Activated T-helper 9 cell treated with anti-CD3 and anti-CD28 coated beads, Interleukin-2, amount 50 U/mL, for 16 hours (primary cell): ENCODE data around the gene PADI6.
"Not testable (repeated sequence)": the region's sequence is repeated elsewhere in the genome, so short reads cannot be mapped to it uniquely, and the experiment has no call there.

Experiments used
- DNase-seq: peaks from one replicate; pipeline ENCODE4 v3.0.0-alpha.2; 2020; ENCODE audit warnings: low read depth

PADI6 gene

GRCh38 chr1:17371896-17372295 is at the start of gene PADI6:
Gene PADI6, plus strand, starts transcription at chr1:17372196. Its CDS starts 50 bp downstream, at chr1:17372246.
- DNase-seq, result no peak

- DNase-seq, result no peak
Observed at GRCh38 chr1:17328855-17329254, 43.1 kb upstream of the PADI6 start.

GRCh38 chr1:17329610-17330009 is 42.4 kb upstream of the PADI6 start:
- DNase-seq, result no peak

GRCh38 chr1:17330856-17331255 is 41.1 kb upstream of the PADI6 start:
- DNase-seq, result no peak

GRCh38 chr1:17333081-17333480 is 38.9 kb upstream of the PADI6 start:
- DNase-seq, result no peak

GRCh38 chr1:17335821-17336710 is 35.9 kb upstream of the PADI6 start:
- peak; percentile 31 for DNase-seq

- no peak for DNase-seq
Observed at GRCh38 chr1:17338706-17339493, 33.1 kb upstream of the PADI6 start.

GRCh38 chr1:17339521-17339920 is 32.5 kb upstream of the PADI6 start:
- no peak for DNase-seq

- DNase-seq, result no peak
Observed at GRCh38 chr1:17340358-17340757, 31.6 kb upstream of the PADI6 start.

GRCh38 chr1:17342014-17342441 is 30.0 kb upstream of the PADI6 start:
- no peak for DNase-seq

GRCh38 chr1:17345506-17345905 is 26.5 kb upstream of the PADI6 start:
- not testable (repeated sequence) for DNase-seq

GRCh38 chr1:17346046-17346789 is 25.8 kb upstream of the PADI6 start:
- no peak for DNase-seq

- no peak for DNase-seq
Observed at GRCh38 chr1:17347769-17348592, 24.0 kb upstream of the PADI6 start.

- DNase-seq, result no peak
Observed at GRCh38 chr1:17348593-17349234, 23.3 kb upstream of the PADI6 start.

GRCh38 chr1:17350083-17350482 is 21.9 kb upstream of the PADI6 start:
- DNase-seq, result no peak

- DNase-seq, result no peak
Observed at GRCh38 chr1:17350928-17351446, 21.0 kb upstream of the PADI6 start.

GRCh38 chr1:17351598-17352324 is 20.2 kb upstream of the PADI6 start:
- no peak for DNase-seq

GRCh38 chr1:17352419-17352909 is 19.5 kb upstream of the PADI6 start:
- DNase-seq, result no peak

GRCh38 chr1:17355898-17356297 is 16.1 kb upstream of the PADI6 start:
- no peak for DNase-seq
